Hepatic stellate cell (primary cell): ENCODE measurements around the gene ZNF552.

Experiments
- DNase-seq: peaks from one replicate; pipeline ENCODE4 v3.0.0; 2011; ENCODE audit warnings: low spot score

ZNF552 gene

DNA sequence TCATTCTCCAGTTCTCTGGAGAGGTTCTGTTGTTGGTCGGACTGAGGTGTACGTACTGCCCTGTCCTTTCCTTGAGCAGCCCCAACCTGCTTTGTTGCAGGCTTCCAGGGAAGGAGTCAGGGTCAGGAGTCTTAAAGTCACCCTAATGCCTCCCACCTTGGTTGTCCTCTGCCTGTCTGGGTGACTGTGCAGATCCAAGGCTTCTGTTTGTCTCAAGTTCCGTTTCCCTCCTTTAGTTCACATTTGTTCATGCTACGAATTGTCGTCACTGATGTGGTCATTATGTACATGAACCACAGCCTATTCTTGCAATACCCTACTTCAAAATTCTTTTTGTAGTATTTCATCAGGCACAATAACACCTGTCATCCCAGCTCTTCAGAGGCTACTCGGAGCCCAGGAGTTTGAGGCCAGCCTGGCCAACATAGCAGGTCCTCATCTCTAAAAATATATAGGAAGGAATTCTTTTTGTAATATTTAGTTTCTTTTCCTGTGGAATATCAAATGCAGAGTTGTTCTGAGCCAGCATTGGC lies 37.9 kb downstream of the ZNF552 start:
- no peak for DNase-seq

- DNase-seq: no peak
Observed at GRCh38 chr19:57773488-57773887, 41.2 kb downstream of the ZNF552 start.

GRCh38 chr19:57771417-57771816 lies 43.3 kb downstream of the ZNF552 start:
- DNase-seq: no peak

GRCh38 chr19:57769345-57770131 lies 45.2 kb downstream of the ZNF552 start, which contains the start of gene ZNF586:
Gene ZNF586 (plus strand): TSS chr19:57769676. CDS start chr19:57769843, 167 bp downstream.
- peak; percentile 99 for DNase-seq

DNA sequence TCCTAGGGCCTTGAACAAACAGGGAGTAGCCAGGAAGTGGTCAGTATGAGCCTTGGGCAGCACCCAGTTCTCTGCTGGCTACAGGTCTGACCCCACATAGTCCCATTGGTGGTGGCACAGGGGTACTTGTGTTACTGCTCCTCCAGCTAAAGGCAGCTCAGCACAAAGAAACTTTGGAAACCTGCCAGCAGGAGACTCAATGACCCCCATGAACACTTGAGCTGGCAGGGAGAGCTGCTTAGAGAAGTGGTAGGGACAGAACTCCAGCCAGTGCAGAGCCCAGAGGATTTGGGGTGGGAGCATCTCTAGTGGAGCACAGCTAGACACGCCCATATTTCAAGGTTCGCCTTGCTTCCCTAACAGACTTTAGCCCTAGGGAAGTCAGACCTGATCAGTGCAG lies 55.6 kb downstream of the ZNF552 start:
- DNase-seq: no peak

- no peak for DNase-seq
Observed at GRCh38 chr19:57757941-57758340, 56.8 kb downstream of the ZNF552 start.
